Keratinocyte (primary cell): ENCODE data around the gene TSPEAR.

Experiments used
- CTCF ChIP-seq, 3 experiments: IDR thresholded peaks in 1 of 3; conservative IDR thresholded peaks in 1 of 3; optimal IDR thresholded peaks in 1 of 3; 2 replicates in 2 of 3; 3 replicates in 1 of 3; pipeline versions ENCODE3 to v1.5.1; 2011; ENCODE audit warnings: low read length in 3 of 3, mild to moderate bottlenecking in 3 of 3, moderate library complexity in 2 of 3, control low read depth in 1 of 3, inconsistent platforms in 1 of 3; ENCODE audit not compliant: insufficient read depth in 2 of 3; ENCODE audit errors: extremely low read depth in 1 of 3
- EZH2 ChIP-seq: IDR thresholded peaks from one replicate; pipeline ENCODE4 v1.6.1; 2012; ENCODE audit warnings: inconsistent platforms, mild to moderate bottlenecking, low read length, moderate library complexity

- TF ChIP-seq CTCF (optimal IDR thresholded peaks at IDR 0.05 in 1 of 3, IDR thresholded peaks at IDR 0.05 in 1 of 3, conservative IDR thresholded peaks at IDR 0.05 in 1 of 3; ENCODE audit: extremely low read depth in 1 of 3, insufficient read depth in 2 of 3, low read length in 3 of 3), result no peak
- TF ChIP-seq EZH2, result no peak
These were observed 211.3 kb downstream of the TSPEAR start for GRCh38 chr21:44500111-44500510.
